Mammary epithelial cell (primary cell): ENCODE results near the gene DRAXIN.

Experiments
- EZH2 ChIP-seq: IDR thresholded peaks from 2 replicates; pipeline ENCODE4 v1.6.1; 2012; ENCODE audit warnings: low read length, inconsistent platforms, borderline replicate concordance
- TF ChIP-seq, protein P1 (sequence below), 2 donors: IDR thresholded peaks in 1 of 2; conservative IDR thresholded peaks in 1 of 2; 2 replicates each; pipeline ENCODE4 v1.5.1; 2011 to 2012; ENCODE audit warnings: inconsistent platforms in 2 of 2, low read length in 2 of 2, mild to moderate bottlenecking in 2 of 2, control low read depth in 1 of 2, low read depth in 1 of 2; ENCODE audit not compliant: insufficient read depth in 1 of 2; ENCODE audit errors: extremely low read depth in 1 of 2

- TF ChIP-seq EZH2 = no peak
- TF ChIP-seq, protein P1, sequence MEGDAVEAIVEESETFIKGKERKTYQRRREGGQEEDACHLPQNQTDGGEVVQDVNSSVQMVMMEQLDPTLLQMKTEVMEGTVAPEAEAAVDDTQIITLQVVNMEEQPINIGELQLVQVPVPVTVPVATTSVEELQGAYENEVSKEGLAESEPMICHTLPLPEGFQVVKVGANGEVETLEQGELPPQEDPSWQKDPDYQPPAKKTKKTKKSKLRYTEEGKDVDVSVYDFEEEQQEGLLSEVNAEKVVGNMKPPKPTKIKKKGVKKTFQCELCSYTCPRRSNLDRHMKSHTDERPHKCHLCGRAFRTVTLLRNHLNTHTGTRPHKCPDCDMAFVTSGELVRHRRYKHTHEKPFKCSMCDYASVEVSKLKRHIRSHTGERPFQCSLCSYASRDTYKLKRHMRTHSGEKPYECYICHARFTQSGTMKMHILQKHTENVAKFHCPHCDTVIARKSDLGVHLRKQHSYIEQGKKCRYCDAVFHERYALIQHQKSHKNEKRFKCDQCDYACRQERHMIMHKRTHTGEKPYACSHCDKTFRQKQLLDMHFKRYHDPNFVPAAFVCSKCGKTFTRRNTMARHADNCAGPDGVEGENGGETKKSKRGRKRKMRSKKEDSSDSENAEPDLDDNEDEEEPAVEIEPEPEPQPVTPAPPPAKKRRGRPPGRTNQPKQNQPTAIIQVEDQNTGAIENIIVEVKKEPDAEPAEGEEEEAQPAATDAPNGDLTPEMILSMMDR (conservative IDR thresholded peaks at IDR 0.05 in 1 of 2, IDR thresholded peaks at IDR 0.05 in 1 of 2; ENCODE audit: extremely low read depth in 1 of 2, insufficient read depth in 1 of 2, low read depth in 1 of 2, low read length in 2 of 2) = no peak
Observed at GRCh38 chr1:11648732-11649158, 42.8 kb upstream of the DRAXIN start.
